ENCODE data around the gene DDB1.

- TF ChIP-seq EZH2 (IDR thresholded peaks at IDR 0.05) (no peak), POLR2AphosphoS5 (IDR thresholded peaks at IDR 0.05; ENCODE audit: borderline replicate concordance, low read depth, low read length) (no peak; the same call in 1 of the 2 replicates), FOXP2 (optimal IDR thresholded peaks at IDR 0.05; ENCODE audit: control extremely low read depth, extremely low read length, insufficient read depth) (no peak)
These were observed 36.8 kb upstream of the DDB1 start for GRCh38 chr11:61369372-61370348.

Data from SK-N-MC (cell line).